CD4-positive, alpha-beta T cell treated with Interleukin-21 for 1 hour (primary cell): ENCODE data around the gene ADARB1.

Experiments
- DNase-seq: peaks from one replicate; pipeline ENCODE4 v3.0.0-alpha.2; 2020

The ADARB1 gene

GRCh38 chr21:45178971-45179370 lies 104.6 kb downstream of the ADARB1 start:
- DNase-seq = no peak

GRCh38 chr21:45179568-45180245 lies 105.3 kb downstream of the ADARB1 start:
- DNase-seq = no peak

- no peak for DNase-seq
These were observed 105.8 kb downstream of the ADARB1 start for GRCh38 chr21:45180246-45180599.

- DNase-seq = no peak
These were observed 108.6 kb downstream of the ADARB1 start for GRCh38 chr21:45182958-45183357.

GRCh38 chr21:45183852-45184251 lies 109.5 kb downstream of the ADARB1 start:
- DNase-seq = no peak

GRCh38 chr21:45184869-45185268 lies 110.5 kb downstream of the ADARB1 start:
- no peak for DNase-seq

- no peak for DNase-seq
These were observed 112.3 kb downstream of the ADARB1 start for GRCh38 chr21:45186709-45187108.

GRCh38 chr21:45187646-45188045 lies 113.3 kb downstream of the ADARB1 start:
- no peak for DNase-seq

- no peak for DNase-seq
These were observed 115.6 kb downstream of the ADARB1 start for GRCh38 chr21:45190013-45190412.

GRCh38 chr21:45192332-45192731 lies 118.0 kb downstream of the ADARB1 start:
- DNase-seq = no peak

- DNase-seq = no peak
These were observed 122.2 kb downstream of the ADARB1 start for GRCh38 chr21:45196620-45197019.

GRCh38 chr21:45199201-45199600 lies 124.8 kb downstream of the ADARB1 start:
- DNase-seq = no peak

- DNase-seq = no peak
These were observed 125.7 kb downstream of the ADARB1 start for GRCh38 chr21:45200031-45200430.

- DNase-seq = no peak
These were observed 126.4 kb downstream of the ADARB1 start for GRCh38 chr21:45200581-45201296.

- DNase-seq = no peak
These were observed 128.0 kb downstream of the ADARB1 start for GRCh38 chr21:45202344-45202743.

- DNase-seq = no peak
These were observed 128.5 kb downstream of the ADARB1 start for GRCh38 chr21:45202889-45203288.

GRCh38 chr21:45203983-45204382 lies 129.6 kb downstream of the ADARB1 start:
- DNase-seq = no peak

GRCh38 chr21:45204395-45204794 lies 130.0 kb downstream of the ADARB1 start:
- DNase-seq = no peak

- DNase-seq = no peak
These were observed 133.7 kb downstream of the ADARB1 start for GRCh38 chr21:45207839-45208626.

GRCh38 chr21:45208627-45208951 lies 134.2 kb downstream of the ADARB1 start:
- no peak for DNase-seq

GRCh38 chr21:45209046-45209445 lies 134.7 kb downstream of the ADARB1 start:
- no peak for DNase-seq

- DNase-seq = no peak
These were observed 135.4 kb downstream of the ADARB1 start for GRCh38 chr21:45209685-45210284.

- DNase-seq = no peak
These were observed 136.1 kb downstream of the ADARB1 start for GRCh38 chr21:45210461-45210983.
